ENCODE results near the gene DOCK4. TPM values are rescaled to one million over a fixed set of nuclear protein-coding genes. Genes with fewer than 3 reads are reported as not detected.

Gene DOCK4
- total RNA-seq, 1 experiment from 2014 or later, result 4.9 TPM

DNA sequence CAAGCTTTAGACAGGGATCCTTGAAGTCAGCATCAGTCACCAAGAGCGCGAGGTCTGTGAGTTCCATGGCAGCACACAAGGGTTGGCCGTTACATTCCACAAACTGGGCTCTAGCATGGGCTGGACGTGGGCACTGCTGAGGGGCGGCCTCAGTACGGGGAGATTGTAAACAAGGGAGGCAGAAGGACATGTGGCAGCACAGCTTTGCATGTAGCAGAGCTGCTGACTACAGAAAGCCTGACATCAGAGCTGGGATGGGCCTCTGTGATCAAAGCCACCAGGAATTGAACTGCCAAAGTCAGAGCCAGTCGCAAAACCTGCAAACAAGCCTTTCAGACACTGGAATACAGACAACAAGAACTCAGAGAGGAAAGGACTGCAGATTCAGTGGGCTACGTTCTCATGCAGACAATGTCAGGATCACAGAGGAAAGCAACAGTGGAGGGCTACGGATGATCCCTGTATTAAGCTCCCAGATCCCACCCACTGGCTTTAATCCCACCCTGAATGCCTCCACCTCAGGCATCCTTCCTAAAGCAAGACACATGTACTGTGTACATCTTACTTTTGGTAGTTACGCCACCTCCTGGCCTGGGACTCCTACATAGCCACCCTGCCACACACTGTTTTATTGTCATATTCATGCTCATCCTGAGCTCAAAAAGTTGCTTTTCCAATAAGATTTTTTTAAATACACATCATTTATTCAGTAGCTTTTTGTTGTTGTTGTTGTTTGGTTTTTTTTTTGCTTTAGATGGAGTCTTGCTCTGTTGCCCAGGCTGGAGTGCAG, 352.8 kb downstream of the DOCK4 start:
- H3K79me1 ChIP-seq (ENCODE audit: insufficient read depth, low read depth, low read length, poor library complexity, severe bottlenecking), result no peaks in the 10 kb centered on the region
- no peak overlapping the region for H2BK15ac ChIP-seq (ENCODE audit: low read depth, low read length)
- no peak overlapping the region for H3K56ac ChIP-seq (ENCODE audit: insufficient read length, low read depth, low read length)
- H3K9ac ChIP-seq (ENCODE audit: extremely low read depth, insufficient read length, low read length), result no peak overlapping the region
- no peak overlapping the region for H2AFZ ChIP-seq (ENCODE audit: low read length)
- no peak overlapping the region for H3K18ac ChIP-seq (ENCODE audit: insufficient read length, low read depth, low read length)
- no peaks in the 10 kb centered on the region; the same call in 1 of the 2 replicates for H3K27me3 Mint-ChIP-seq (ENCODE audit: low read depth)
- H2BK120ac ChIP-seq (ENCODE audit: low read depth, low read length, poor library complexity, severe bottlenecking), result no peak overlapping the region
- no peaks in the 10 kb centered on the region for H3K79me2 ChIP-seq (ENCODE audit: insufficient read depth, low read length)
- H4K8ac ChIP-seq (replicated peaks; ENCODE audit: insufficient read length, low read depth, low read length), result no peak overlapping the region
- peak overlapping the region; percentile 45 to 82 (median 59); a peak in 5 of 7 replicates for H3K27ac Mint-ChIP-seq
- H3K14ac ChIP-seq (ENCODE audit: insufficient read depth, low read length), result no peak overlapping the region
- peaks cover 37 to 42% of the 10 kb centered on the region in 2 experiments for H3K4me1 Mint-ChIP-seq
- no peak overlapping the region for H3T11ph ChIP-seq (ENCODE audit: low read length)
- no CpG with 5 or more reads among the region's 10 CpGs for WGBS (ENCODE audit: extremely low coverage, insufficient read length, low lambda C conversion rate)
- H3K4me2 ChIP-seq (ENCODE audit: insufficient read depth, insufficient read length, low read length), result no peak overlapping the region
- no peak overlapping the region for H2BK12ac ChIP-seq (ENCODE audit: insufficient read length, low read depth, low read length)
- no peak overlapping the region for H2AK5ac ChIP-seq (ENCODE audit: insufficient read length, low read length)
- no peak overlapping the region for H4K91ac ChIP-seq (ENCODE audit: insufficient read length, low read depth, low read length)
- no peak overlapping the region for H3K23ac ChIP-seq (ENCODE audit: insufficient read length, low read depth, low read length)
- no peaks in the 10 kb centered on the region for H3K9me3 ChIP-seq (ENCODE audit: control insufficient read depth, low read depth, low read length)
- TF ChIP-seq CTCF (conservative IDR thresholded peaks at IDR 0.05), result peak; percentile 47; the same call in 2 of the 3 replicates
- no peak overlapping the region for H2BK5ac ChIP-seq (ENCODE audit: insufficient read length, low read length)
- no peaks in the 10 kb centered on the region for H3K23me2 ChIP-seq (ENCODE audit: insufficient read length, low read depth, low read length, poor library complexity, severe bottlenecking)
- H2BK20ac ChIP-seq (ENCODE audit: low read depth, low read length, poor library complexity, severe bottlenecking), result no peak overlapping the region
- peak; percentile 33 for DNase-seq
- no peaks in the 10 kb centered on the region for H3K27me3 ChIP-seq (ENCODE audit: insufficient read depth, low read length)
- no peak overlapping the region for H3K4ac ChIP-seq (ENCODE audit: low read depth, low read length)
- H3K27ac ChIP-seq (ENCODE audit: insufficient read length, low read depth, low read length), result no peak overlapping the region
- no peaks in the 10 kb centered on the region for H4K20me1 ChIP-seq (ENCODE audit: control insufficient read depth, insufficient read depth, insufficient read length)
- peaks cover 8 to 25% (median 22%) of the 10 kb centered on the region in 3 experiments for H3K36me3 Mint-ChIP-seq (ENCODE audit: insufficient read depth in 1 of 3, low read depth in 3 of 3)
- H3K9me3 Mint-ChIP-seq, result peaks cover 10 to 16% of the 10 kb centered on the region in 2 experiments
- no peak overlapping the region for H4K5ac ChIP-seq (ENCODE audit: insufficient read length, low read depth, low read length)
- no peak overlapping the region for H3K4me3 Mint-ChIP-seq
- H3K4me1 ChIP-seq (ENCODE audit: insufficient read depth, low read length), result peaks cover 6% of the 10 kb centered on the region; the same call in 1 of the 2 replicates
